ENCODE data around the gene ARFGAP3.
"Not testable (repeated sequence)": the region's sequence is repeated elsewhere in the genome, so short reads cannot be mapped to it uniquely, and the experiment has no call there.

ARFGAP3 gene

GRCh38 chr22:42763965-42764480 lies 93.0 kb downstream of the ARFGAP3 start:
- DNase-seq = no peak

GRCh38 chr22:42760806-42761565 lies 96.1 kb downstream of the ARFGAP3 start:
- no peak for DNase-seq

- no peak for DNase-seq
These were observed 98.0 kb downstream of the ARFGAP3 start for GRCh38 chr22:42758931-42759629.

GRCh38 chr22:42755553-42755952 lies 101.5 kb downstream of the ARFGAP3 start:
- DNase-seq = not testable (repeated sequence)

GRCh38 chr22:42755121-42755520 lies 102.0 kb downstream of the ARFGAP3 start:
- not testable (repeated sequence) for DNase-seq

- DNase-seq = no peak
These were observed 102.4 kb downstream of the ARFGAP3 start for GRCh38 chr22:42754658-42755057.

GRCh38 chr22:42752912-42753311 lies 104.2 kb downstream of the ARFGAP3 start:
- DNase-seq = no peak

GRCh38 chr22:42752230-42752746 lies 104.8 kb downstream of the ARFGAP3 start:
- DNase-seq = no peak

GRCh38 chr22:42750421-42750820 lies 106.7 kb downstream of the ARFGAP3 start:
- DNase-seq = not testable (repeated sequence)

- peak; percentile 17 for DNase-seq
These were observed 109.2 kb downstream of the ARFGAP3 start for GRCh38 chr22:42747701-42748513.

Data from NCI-H446 treated with DMSO at 0.1 percent for 48 hours (cell line).